ENCODE results near the gene LRP1-AS. TPM values are rescaled to one million over a fixed set of nuclear protein-coding genes. Genes with fewer than 3 reads are reported as not detected.

LRP1-AS gene
- total and polyA plus RNA-seq, 10 of the 15 experiments (the other 5 are each of a cell fraction or from before 2014, with no cell fraction given): not detected

- DNase-seq (ENCODE audit: low read depth, low spot score) (no peak), FAIRE-seq (no peak), ATAC-seq (no peak)
- 16% methylated on average over 7 of the region's 8 CpGs for WGBS (ENCODE audit: insufficient coverage, insufficient replicate concordance, low lambda C conversion rate, missing lambda C conversion rate)
- ChIA-PET SMC1A (ENCODE audit: uncharacterized antibody, unreplicated experiment) (interaction anchor here (0.7 to 1.5 kb wide), 5 partner anchors 13 to 119 kb away, joined by 3 to 4 read pairs (median 3); no protein-coding TSS in a partner anchor), CTCF (interaction anchor here (1.2 to 10.4 kb wide), 9 partner anchors 9 to 123 kb away, joined by 3 to 159 read pairs (median 6); partner anchors contain the start of genes LRP1, SHMT2, STAC3 and STAT6), POLR2A (no interaction called here), RAD21 (ENCODE audit: unreplicated experiment) (interaction anchor here (1.0 kb wide), 1 partner anchor 25 kb away, joined by 3 read pairs; no protein-coding TSS in a partner anchor)
- TF ChIP-seq NFXL1 (IDR thresholded peaks at IDR 0.05; ENCODE audit: borderline replicate concordance): no peak
- TF ChIP-seq SREBF1 (IDR thresholded peaks at IDR 0.05; ENCODE audit: low read length): no peak
- no peak for TF ChIP-seq ZNF217 (IDR thresholded peaks at IDR 0.05)
- TF ChIP-seq RELB (IDR thresholded peaks at IDR 0.05; ENCODE audit: low read depth): no peak
- TF ChIP-seq CUX1 (IDR thresholded peaks at IDR 0.05; ENCODE audit: insufficient replicate concordance, low read depth, low read length): no peak
- Histone ChIP-seq H2AFZ (ENCODE audit: control insufficient read depth, low read depth, low read length) (no peak overlapping the region), H4K20me1 (ENCODE audit: control insufficient read depth, insufficient read depth) (no peaks in the 10 kb centered on the region), H3K27ac (ENCODE audit: control insufficient read depth, insufficient read depth) (no peak overlapping the region), H3K4me3 (no peak overlapping the region), H3K36me3 (ENCODE audit: control insufficient read depth in 2 of 2, insufficient read depth in 2 of 2, low read length in 1 of 2) (no peaks in the 10 kb centered on the region), H3K79me2 (ENCODE audit: control insufficient read depth, insufficient read depth, low read length) (no peaks in the 10 kb centered on the region), H3K4me1 (ENCODE audit: control insufficient read depth, insufficient read depth, low read length) (no peaks in the 10 kb centered on the region), H3K4me2 (ENCODE audit: control insufficient read depth, insufficient read depth) (no peak overlapping the region), H3K9me3 (replicated peaks; ENCODE audit: control insufficient read depth, insufficient read depth, low read length) (no peaks in the 10 kb centered on the region), H3K27me3 (replicated peaks in 1 of 2; ENCODE audit: control insufficient read depth in 2 of 2, insufficient read depth in 2 of 2, low read length in 1 of 2) (no peaks in the 10 kb centered on the region), H3K9ac (ENCODE audit: control insufficient read depth, insufficient read depth, low read length) (no peak overlapping the region)
- BruUV-seq (replicated peaks): no TSS peak
- in situ Hi-C loops (cut with MboI): no loop called here
- intact Hi-C loops (cut with micrococcal nuclease; ENCODE audit: unreplicated experiment): no loop called here
These were observed 40.6 kb upstream of the LRP1-AS start for GRCh38 chr12:57188090-57188425.

All from GM12878 (cell line).